ENCODE results near the gene COL27A1. TPM values are rescaled to one million over a fixed set of nuclear protein-coding genes. Genes with fewer than 3 reads are reported as not detected.

COL27A1 gene
- total RNA-seq, 2 donors from 2014 or later: 8.7 to 54.8 TPM

DNA sequence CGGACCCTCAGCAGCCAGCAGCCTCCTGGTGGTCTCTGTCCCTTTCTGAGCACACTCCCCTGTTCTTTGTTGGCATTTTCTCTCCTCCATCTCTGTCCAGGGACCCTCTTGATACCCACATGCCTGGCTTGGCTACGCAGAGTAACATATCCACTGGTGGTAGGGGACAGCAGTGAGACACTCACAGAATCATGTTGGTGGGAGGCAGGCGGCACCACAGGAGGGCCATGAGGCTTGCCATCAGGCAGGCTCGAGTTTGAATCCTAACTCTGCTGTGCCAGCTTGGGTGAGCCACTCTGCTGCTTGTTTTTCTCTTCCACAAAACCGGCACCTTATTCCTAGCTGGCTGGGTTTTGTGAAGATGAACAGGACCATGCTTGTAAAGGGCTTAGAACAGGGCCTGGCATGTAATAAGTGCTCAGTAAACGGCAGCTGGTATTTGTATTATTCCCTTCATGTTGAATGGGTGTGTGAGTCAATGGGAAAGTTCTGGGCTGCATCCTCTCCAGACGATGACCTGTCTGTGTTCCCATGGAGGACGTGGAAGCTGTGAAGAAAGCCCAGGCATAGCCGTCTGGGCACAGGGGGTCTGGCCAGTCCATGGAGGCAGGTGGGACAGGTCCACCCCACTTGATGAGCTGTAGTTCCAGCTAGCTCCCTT, 2.3 kb downstream of the COL27A1 start:
- no peak for TF ChIP-seq POLR2A (IDR thresholded peaks at IDR 0.05)
- TF ChIP-seq, protein P1, sequence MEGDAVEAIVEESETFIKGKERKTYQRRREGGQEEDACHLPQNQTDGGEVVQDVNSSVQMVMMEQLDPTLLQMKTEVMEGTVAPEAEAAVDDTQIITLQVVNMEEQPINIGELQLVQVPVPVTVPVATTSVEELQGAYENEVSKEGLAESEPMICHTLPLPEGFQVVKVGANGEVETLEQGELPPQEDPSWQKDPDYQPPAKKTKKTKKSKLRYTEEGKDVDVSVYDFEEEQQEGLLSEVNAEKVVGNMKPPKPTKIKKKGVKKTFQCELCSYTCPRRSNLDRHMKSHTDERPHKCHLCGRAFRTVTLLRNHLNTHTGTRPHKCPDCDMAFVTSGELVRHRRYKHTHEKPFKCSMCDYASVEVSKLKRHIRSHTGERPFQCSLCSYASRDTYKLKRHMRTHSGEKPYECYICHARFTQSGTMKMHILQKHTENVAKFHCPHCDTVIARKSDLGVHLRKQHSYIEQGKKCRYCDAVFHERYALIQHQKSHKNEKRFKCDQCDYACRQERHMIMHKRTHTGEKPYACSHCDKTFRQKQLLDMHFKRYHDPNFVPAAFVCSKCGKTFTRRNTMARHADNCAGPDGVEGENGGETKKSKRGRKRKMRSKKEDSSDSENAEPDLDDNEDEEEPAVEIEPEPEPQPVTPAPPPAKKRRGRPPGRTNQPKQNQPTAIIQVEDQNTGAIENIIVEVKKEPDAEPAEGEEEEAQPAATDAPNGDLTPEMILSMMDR (IDR thresholded peaks at IDR 0.05): no peak
- TF ChIP-seq POLR2AphosphoS5 (IDR thresholded peaks at IDR 0.05): no peak
- no peaks in the 10 kb centered on the region for H3K9me3 ChIP-seq
- H3K27me3 ChIP-seq (replicated peaks; ENCODE audit: insufficient read depth): no peaks in the 10 kb centered on the region
- H3K4me3 ChIP-seq: no peak overlapping the region
- DNase-seq (ENCODE audit: low spot score): no peak
- WGBS: 75% methylated on average over 9 of the region's 9 CpGs
- H3K27ac ChIP-seq: no peak overlapping the region
- no peaks in the 10 kb centered on the region for H3K4me1 ChIP-seq (replicated peaks)
- H3K36me3 ChIP-seq: no peaks in the 10 kb centered on the region
- intact Hi-C loops (cut with DNase I): loop anchor here (5.0 kb wide), 2 partner anchors 75 to 105 kb away; no protein-coding TSS in a partner anchor

DNA sequence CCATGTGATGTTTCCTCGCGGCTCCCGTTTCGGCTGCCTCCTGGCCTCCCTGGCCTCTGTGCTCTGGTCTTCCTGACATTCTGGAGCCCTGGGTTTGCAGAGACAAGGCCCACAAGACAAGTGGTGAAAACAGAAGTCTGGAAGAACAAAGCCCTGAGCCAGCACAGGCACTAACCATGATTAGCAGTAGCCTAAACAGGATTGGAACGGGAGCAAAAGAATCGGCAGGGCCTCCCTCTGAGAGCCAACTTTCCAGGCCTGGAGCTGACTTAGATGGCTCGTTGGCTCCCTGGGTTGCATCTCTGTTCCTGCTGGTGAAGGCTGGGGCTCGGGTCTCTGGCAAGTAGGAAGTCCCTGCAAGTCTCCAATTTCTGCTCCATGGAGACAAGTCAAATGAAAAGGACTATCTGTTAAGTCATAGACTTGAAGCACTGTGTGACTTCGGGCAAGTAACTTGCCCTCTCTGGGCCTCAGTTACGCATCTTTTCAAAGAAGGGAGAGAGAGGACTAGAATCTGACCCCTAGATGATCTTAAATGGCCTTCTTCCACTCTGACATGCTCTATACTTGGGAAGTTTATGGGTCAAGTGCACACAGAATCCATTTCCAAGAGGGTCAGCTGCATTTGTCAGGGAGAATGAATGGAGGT, 3.3 kb downstream of the COL27A1 start:
- H3K27me3 ChIP-seq (replicated peaks; ENCODE audit: insufficient read depth): no peaks in the 10 kb centered on the region
- intact Hi-C loops (cut with DNase I): loop anchor here (5.0 kb wide), 2 partner anchors 76 to 104 kb away; no protein-coding TSS in a partner anchor
- H3K9me3 ChIP-seq: no peaks in the 10 kb centered on the region
- WGBS: 84% methylated on average over 10 of the region's 10 CpGs
- no peak overlapping the region for H3K27ac ChIP-seq
- H3K4me1 ChIP-seq (replicated peaks): no peaks in the 10 kb centered on the region
- no peaks in the 10 kb centered on the region for H3K36me3 ChIP-seq
- no peak for TF ChIP-seq POLR2A (IDR thresholded peaks at IDR 0.05)
- TF ChIP-seq POLR2AphosphoS5 (IDR thresholded peaks at IDR 0.05): no peak
- TF ChIP-seq, protein P1 (IDR thresholded peaks at IDR 0.05): no peak
- no peak for DNase-seq (ENCODE audit: low spot score)
- no peak overlapping the region for H3K4me3 ChIP-seq

DNA sequence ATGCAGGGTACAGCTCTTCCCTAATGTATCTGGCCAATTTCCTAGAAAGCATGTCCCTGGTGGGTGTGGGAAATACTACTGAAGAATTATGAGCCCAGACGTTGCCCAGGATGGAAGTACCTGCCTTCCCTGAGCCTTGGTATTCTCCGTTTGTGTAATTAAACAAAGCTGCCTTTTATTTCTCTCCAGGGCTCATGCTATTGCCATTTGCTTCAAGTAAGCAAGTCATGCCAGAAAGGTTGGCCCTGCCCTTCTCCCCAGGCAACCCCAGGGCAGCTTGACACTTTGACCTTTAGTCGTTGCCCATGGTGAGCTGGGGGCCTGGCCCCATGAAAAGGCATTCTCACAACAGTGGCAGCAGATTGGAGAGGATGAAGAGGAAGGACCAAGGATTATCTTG, 4.4 kb downstream of the COL27A1 start:
- TF ChIP-seq, protein P1 (IDR thresholded peaks at IDR 0.05): no peak
- TF ChIP-seq POLR2AphosphoS5 (IDR thresholded peaks at IDR 0.05) (no peak), POLR2A (IDR thresholded peaks at IDR 0.05) (no peak)
- Histone ChIP-seq H3K4me1 (replicated peaks) (no peaks in the 10 kb centered on the region), H3K36me3 (no peaks in the 10 kb centered on the region), H3K27me3 (replicated peaks; ENCODE audit: insufficient read depth) (no peaks in the 10 kb centered on the region), H3K27ac (no peak overlapping the region), H3K4me3 (no peak overlapping the region), H3K9me3 (no peaks in the 10 kb centered on the region)
- intact Hi-C loops (cut with DNase I): loop anchor here (5.0 kb wide), 2 partner anchors 77 to 103 kb away; no protein-coding TSS in a partner anchor
- DNase-seq (ENCODE audit: low spot score): no peak
- 35% methylated on average over 3 of the region's 3 CpGs for WGBS

DNA sequence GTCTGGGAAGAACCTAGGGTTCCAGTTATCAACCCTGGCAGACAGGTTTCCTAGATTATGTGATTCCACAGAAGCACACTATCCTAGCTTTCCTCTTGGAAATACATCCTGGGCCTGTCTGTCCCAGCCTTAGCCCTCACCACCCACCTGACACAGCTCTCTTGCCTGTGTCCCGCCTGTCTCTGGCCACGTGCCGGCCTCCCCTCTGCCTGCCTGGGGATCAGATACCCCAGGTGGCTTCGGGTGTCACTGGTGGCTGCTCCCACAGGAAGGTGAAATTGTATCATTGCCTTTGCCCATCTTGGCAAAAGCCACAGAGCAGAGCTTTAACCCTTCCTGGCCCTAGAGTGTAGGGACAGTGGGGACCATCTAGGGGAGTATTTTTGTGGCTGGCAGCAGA, 6.2 kb downstream of the COL27A1 start:
- intact Hi-C loops (cut with DNase I): no loop called here
- Histone ChIP-seq H3K4me1 (replicated peaks) (no peaks in the 10 kb centered on the region), H3K36me3 (no peaks in the 10 kb centered on the region), H3K27ac (no peak overlapping the region), H3K9me3 (no peaks in the 10 kb centered on the region), H3K27me3 (replicated peaks; ENCODE audit: insufficient read depth) (no peaks in the 10 kb centered on the region), H3K4me3 (no peak overlapping the region)
- no peak for TF ChIP-seq POLR2A (IDR thresholded peaks at IDR 0.05)
- TF ChIP-seq, protein P1 (IDR thresholded peaks at IDR 0.05): no peak
- no peak for TF ChIP-seq POLR2AphosphoS5 (IDR thresholded peaks at IDR 0.05)
- WGBS: 76% methylated on average over 4 of the region's 4 CpGs
- DNase-seq (ENCODE audit: low spot score): no peak

Measured in prostate gland (tissue), 2 donors.